Measurements from ENCODE around the gene SUGP1. TPM values are rescaled to one million over a fixed set of nuclear protein-coding genes. Genes with fewer than 3 reads are reported as not detected.
A peak's percentile ranks its signal among the peaks of the same experiment; 100 is the strongest.

The SUGP1 gene
- total RNA-seq, 1 donor from 2014 or later = 73.2 TPM

- H3K27ac Mint-ChIP-seq (ENCODE audit: unreplicated experiment) = no peak overlapping the region
- DNase-seq (ENCODE audit: low spot score) = no peak
- H3K4me1 Mint-ChIP-seq (ENCODE audit: unreplicated experiment) = peaks cover 14% of the 10 kb centered on the region
- H3K4me3 Mint-ChIP-seq (ENCODE audit: unreplicated experiment) = no peak overlapping the region
- TF ChIP-seq CTCF (IDR thresholded peaks at IDR 0.05; ENCODE audit: unreplicated experiment) = no peak
- H3K9me3 Mint-ChIP-seq (ENCODE audit: unreplicated experiment) = no peaks in the 10 kb centered on the region
- H3K36me3 Mint-ChIP-seq (ENCODE audit: low read depth, unreplicated experiment) = peaks cover 31% of the 10 kb centered on the region
- H3K27me3 Mint-ChIP-seq (ENCODE audit: unreplicated experiment) = peaks cover 8% of the 10 kb centered on the region
Measured at GRCh38 chr19:19327672-19328071, 7.4 kb upstream of the SUGP1 start.

- Mint-ChIP-seq H3K27ac (ENCODE audit: unreplicated experiment) (no peak overlapping the region), H3K27me3 (ENCODE audit: unreplicated experiment) (peaks cover 12% of the 10 kb centered on the region), H3K9me3 (ENCODE audit: unreplicated experiment) (no peaks in the 10 kb centered on the region), H3K4me1 (ENCODE audit: unreplicated experiment) (peaks cover 17% of the 10 kb centered on the region), H3K4me3 (ENCODE audit: unreplicated experiment) (peak overlapping the region; percentile 43), H3K36me3 (ENCODE audit: low read depth, unreplicated experiment) (peaks cover 29% of the 10 kb centered on the region)
- no peak for TF ChIP-seq CTCF (IDR thresholded peaks at IDR 0.05; ENCODE audit: unreplicated experiment)
- no peak for DNase-seq (ENCODE audit: low spot score)
Measured at GRCh38 chr19:19324059-19324770, 3.9 kb upstream of the SUGP1 start.

- Mint-ChIP-seq H3K27ac (ENCODE audit: unreplicated experiment) (peak overlapping the region; percentile 83), H3K9me3 (ENCODE audit: unreplicated experiment) (no peaks in the 10 kb centered on the region), H3K4me1 (ENCODE audit: unreplicated experiment) (peaks cover 6% of the 10 kb centered on the region), H3K4me3 (ENCODE audit: unreplicated experiment) (peak overlapping the region; percentile 99), H3K27me3 (ENCODE audit: unreplicated experiment) (peaks cover 11% of the 10 kb centered on the region), H3K36me3 (ENCODE audit: low read depth, unreplicated experiment) (peaks cover 26% of the 10 kb centered on the region)
- TF ChIP-seq CTCF (IDR thresholded peaks at IDR 0.05; ENCODE audit: unreplicated experiment) = no peak
- no peak for DNase-seq (ENCODE audit: low spot score)
Measured at GRCh38 chr19:19321141-19321577, 850 bp upstream of the SUGP1 start.

GRCh38 chr19:19319732-19320360 is 463 bp downstream of the SUGP1 start:
- Mint-ChIP-seq H3K27me3 (ENCODE audit: unreplicated experiment) (peaks cover 6% of the 10 kb centered on the region), H3K36me3 (ENCODE audit: low read depth, unreplicated experiment) (peaks cover 25% of the 10 kb centered on the region), H3K9me3 (ENCODE audit: unreplicated experiment) (no peaks in the 10 kb centered on the region), H3K4me1 (ENCODE audit: unreplicated experiment) (peaks cover 6% of the 10 kb centered on the region), H3K4me3 (ENCODE audit: unreplicated experiment) (peak overlapping the region; percentile 99), H3K27ac (ENCODE audit: unreplicated experiment) (peak overlapping the region; percentile 100)
- DNase-seq (ENCODE audit: low spot score) = no peak
- no peak for TF ChIP-seq CTCF (IDR thresholded peaks at IDR 0.05; ENCODE audit: unreplicated experiment)

GRCh38 chr19:19316082-19316481 is 4.2 kb downstream of the SUGP1 start:
- Mint-ChIP-seq H3K36me3 (ENCODE audit: low read depth, unreplicated experiment) (peaks cover 23% of the 10 kb centered on the region), H3K9me3 (ENCODE audit: unreplicated experiment) (no peaks in the 10 kb centered on the region), H3K27ac (ENCODE audit: unreplicated experiment) (no peak overlapping the region)

More at GRCh38 chr19:19316082-19316481, 4.2 kb downstream of the SUGP1 start:
- DNase-seq (ENCODE audit: low spot score) = no peak
- TF ChIP-seq CTCF (IDR thresholded peaks at IDR 0.05; ENCODE audit: unreplicated experiment) = no peak
- peak overlapping the region; percentile 76 for H3K4me3 Mint-ChIP-seq (ENCODE audit: unreplicated experiment)
- peaks cover 6% of the 10 kb centered on the region for H3K27me3 Mint-ChIP-seq (ENCODE audit: unreplicated experiment)
- peaks cover 4% of the 10 kb centered on the region for H3K4me1 Mint-ChIP-seq (ENCODE audit: unreplicated experiment)

Data from endothelial cell (in vitro differentiated cells).